HG03280 (cell line): Measurements from ENCODE around the gene UST.
"Not testable (repeated sequence)": the region's sequence is repeated elsewhere in the genome, so short reads cannot be mapped to it uniquely, and the experiment has no call there.

ENCODE experiments used
- ATAC-seq: cut with Tn5 transposase; IDR thresholded peaks from one replicate; pipeline ENCODE4 v1.9.1; 2021; ENCODE audit warnings: mild to moderate bottlenecking, moderate library complexity; ENCODE audit not compliant: unreplicated experiment

The UST gene

GRCh38 chr6:148830614-148831013, 83.8 kb downstream of the UST start:
- ATAC-seq: no peak

GRCh38 chr6:148831064-148831463, 84.2 kb downstream of the UST start:
- no peak for ATAC-seq

GRCh38 chr6:148831531-148831930, 84.7 kb downstream of the UST start:
- ATAC-seq: no peak

DNA sequence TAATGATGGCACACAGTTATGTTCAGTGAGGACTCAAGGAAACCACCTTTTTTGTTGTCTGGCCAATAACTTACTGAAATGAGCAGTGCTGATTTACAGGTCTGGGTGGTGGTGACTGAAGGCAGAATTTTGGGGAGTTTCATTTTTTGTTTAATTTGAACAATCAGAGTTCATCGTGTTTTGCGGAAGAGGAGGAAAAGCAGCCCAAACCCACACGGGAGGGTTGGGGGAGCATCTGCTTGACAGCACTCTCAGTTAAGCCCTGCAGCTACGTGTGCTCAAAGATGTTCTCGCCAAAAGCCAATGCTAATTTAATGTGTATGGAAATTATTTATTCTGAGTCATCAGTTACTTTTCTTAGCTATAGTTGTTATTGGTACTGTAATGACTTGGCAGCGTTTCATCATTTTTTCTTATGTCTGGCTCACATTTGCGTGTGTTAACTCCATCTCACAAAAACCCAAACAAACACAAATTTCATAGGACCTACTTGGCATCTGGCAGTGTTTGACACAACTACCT, 89.2 kb downstream of the UST start:
- ATAC-seq: no peak

GRCh38 chr6:148836751-148837150, 89.9 kb downstream of the UST start:
- ATAC-seq: no peak

GRCh38 chr6:148837941-148838340, 91.1 kb downstream of the UST start:
- no peak for ATAC-seq

DNA sequence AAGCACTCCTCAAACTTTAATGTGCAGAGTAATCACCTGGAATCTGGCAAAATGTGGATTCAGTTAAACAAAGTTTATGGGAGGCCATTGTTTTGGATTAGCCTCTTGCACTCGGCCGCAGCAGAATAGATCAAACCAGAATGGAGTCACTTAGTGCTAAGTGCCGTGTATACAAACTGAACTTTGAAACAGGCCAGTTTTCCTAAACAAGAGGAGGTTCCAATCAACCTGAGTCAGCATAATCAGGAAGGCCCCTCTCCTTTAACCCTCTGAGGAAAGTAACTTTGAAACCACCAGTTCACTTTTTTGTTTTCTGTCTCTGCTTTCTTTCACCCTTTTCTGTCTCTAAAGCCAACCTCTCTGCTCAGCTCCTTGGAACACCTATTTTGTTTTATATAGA, 92.2 kb downstream of the UST start:
- no peak for ATAC-seq

- ATAC-seq: no peak
Observed at GRCh38 chr6:148840256-148840655, 93.4 kb downstream of the UST start.

- ATAC-seq: no peak
Observed at GRCh38 chr6:148842296-148843019, 95.6 kb downstream of the UST start.

DNA sequence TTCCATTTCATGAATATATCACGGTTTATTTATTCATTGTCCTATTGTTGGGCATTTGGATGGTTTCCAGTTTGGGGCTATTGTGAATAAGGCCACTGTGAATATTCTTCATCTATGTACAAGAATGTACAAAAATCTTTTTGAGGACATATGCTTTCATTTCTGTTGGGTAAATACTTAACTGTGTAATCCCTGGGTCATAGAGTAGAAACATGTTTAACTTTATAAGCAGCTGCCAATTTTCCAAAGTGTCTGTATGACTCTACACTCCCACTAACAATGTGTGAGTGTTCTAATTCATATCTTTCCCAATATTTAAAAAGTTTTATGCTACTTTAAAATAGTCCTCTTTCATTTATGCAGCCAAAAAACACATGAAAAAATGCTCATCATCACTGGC, 98.6 kb downstream of the UST start:
- no peak for ATAC-seq

DNA sequence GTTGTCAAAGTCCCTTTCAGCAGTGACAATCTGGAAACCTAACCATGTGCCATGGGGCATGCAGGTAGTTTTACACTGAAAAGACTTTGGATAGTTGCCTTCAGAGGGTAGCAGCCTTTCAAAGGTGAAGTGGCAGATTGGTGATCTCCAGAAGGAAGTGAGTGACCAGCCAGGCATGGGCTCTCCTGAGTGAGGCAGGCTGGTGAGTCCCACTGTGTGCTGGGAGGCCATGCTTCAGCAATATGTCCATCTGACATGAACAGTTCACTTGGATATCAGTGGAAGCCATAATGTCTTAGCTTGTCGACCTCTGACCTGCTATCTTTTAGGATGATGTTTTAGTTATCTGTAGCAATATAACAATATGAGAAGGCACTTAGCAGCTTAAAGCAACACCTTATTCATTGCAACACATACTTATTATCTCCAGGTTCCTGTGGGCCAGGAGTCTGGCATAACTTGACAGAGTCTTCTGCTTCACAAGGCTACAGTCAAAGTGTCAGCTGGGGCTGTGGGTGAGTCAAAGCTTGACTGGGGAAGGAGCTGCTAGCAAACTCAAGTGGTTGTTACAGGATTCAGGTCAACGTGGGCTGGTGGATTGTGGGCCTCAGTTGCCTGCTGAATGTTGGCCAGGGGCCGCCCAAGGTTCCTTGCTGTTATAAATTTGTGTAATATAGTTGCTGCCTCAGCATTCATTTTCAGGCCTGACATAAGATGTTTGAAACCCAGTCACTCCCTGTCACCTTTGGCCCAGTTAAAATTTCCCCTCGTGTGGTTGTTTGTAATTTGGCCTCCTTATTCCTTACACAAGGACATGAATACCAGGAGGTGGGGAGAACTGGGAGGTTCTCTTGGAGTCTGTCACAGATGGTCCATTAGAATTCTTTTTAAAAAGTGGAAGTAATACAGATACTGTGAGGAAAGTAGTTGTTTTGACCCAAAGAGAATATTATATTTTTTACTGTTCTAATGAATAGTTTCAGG, 100.2 kb downstream of the UST start:
- no peak for ATAC-seq

DNA sequence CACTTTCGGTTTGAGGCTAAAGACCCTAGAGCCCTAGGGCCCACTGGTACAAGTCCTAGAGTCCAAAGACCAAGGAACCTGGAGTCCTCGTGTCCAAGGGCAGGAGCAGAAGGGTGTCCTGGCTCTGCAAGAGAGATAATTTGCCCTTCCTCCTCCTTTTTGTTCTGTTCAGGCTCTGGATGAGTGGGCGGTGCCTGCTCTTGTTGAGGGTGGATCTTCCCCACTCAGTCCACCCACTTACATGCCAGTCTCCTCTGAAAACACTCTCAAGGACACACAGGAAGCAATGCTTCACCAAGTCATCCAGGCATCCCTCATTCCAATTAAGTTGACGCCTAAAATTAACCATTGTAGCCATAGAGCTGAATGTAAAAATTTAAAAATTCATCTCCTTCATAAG, 102.1 kb downstream of the UST start:
- ATAC-seq: no peak

DNA sequence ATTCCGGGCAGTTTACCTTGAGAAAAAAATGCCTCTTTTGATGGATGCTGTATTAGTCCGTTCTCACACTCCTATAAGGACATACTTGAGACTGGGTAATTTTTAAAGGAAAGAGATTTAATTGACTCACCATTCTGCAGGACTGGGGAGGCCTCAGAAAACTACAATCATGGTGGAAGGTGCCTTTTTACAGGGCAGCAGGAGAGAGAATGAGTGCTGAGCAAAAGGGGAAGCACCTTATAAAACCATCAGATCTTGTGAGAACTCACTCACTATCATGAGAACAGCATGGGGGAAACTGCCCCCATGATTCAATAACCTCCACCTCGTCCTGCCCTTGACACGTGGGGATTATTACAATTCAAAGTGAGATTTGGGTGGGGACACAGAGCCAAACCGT, 102.6 kb downstream of the UST start:
- not testable (repeated sequence) for ATAC-seq

- ATAC-seq: no peak
Observed at GRCh38 chr6:148850964-148851363, 104.1 kb downstream of the UST start.

- ATAC-seq: no peak
Observed at GRCh38 chr6:148851683-148852556, 105.1 kb downstream of the UST start.

- ATAC-seq: no peak
Observed at GRCh38 chr6:148852688-148853087, 105.9 kb downstream of the UST start.

DNA sequence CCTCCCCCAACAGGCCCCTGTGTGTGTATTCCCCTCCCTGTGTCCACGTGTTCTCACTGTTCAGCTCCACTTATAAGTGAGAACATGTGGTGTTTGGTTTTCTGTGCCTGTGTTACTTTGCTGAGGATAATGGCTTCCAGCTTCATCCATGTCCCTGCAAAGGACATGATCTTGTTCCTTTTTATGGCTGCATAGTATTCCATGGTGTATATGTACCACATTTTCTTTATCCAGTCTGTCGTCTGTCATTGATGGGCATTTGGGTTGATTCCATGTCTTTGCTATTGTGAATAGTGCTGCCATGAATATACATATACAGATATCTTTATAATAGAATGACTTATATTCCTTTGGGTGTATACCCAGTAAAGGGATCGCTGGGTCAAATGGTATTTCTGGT, 106.3 kb downstream of the UST start:
- not testable (repeated sequence) for ATAC-seq

- no peak for ATAC-seq
Observed at GRCh38 chr6:148854096-148854495, 107.3 kb downstream of the UST start.

GRCh38 chr6:148854992-148855391, 108.2 kb downstream of the UST start:
- ATAC-seq: no peak

- no peak for ATAC-seq
Observed at GRCh38 chr6:148855744-148856143, 108.9 kb downstream of the UST start.
